K562 (cell line): ENCODE results near the gene LAMTOR5. TPM values are rescaled to one million over a fixed set of nuclear protein-coding genes. Genes with fewer than 3 reads are reported as not detected.
A peak's percentile ranks its signal among the peaks of the same experiment; 100 is the strongest.

ENCODE experiments used
- ATAC-seq: fragments of 200-7000 bp; cut with Tn5 transposase; 3 replicates; pipeline ENCODE4 v1.9.1; 2020; ENCODE audit warnings: moderate library complexity
- BruUV-seq: library from RNA; stranded (reverse); fragments of 400-500 nt; replicated peaks from 2 replicates; lab custom pipeline; 2021; lab: Mats Ljungman, UMichigan
- CTCF ChIA-PET: fragments of 300-600 bp; formaldehyde crosslinking; extraction: SDS; loops from one replicate; lab custom pipeline; 2021; ENCODE audit warnings: low intra/inter-chr PET ratio; lab: Yijun Ruan, JAX
- POLR2A ChIA-PET: fragments of 300-600, 350-650 bp; sonication (Branson Sonifier 250); formaldehyde crosslinking; extraction: SDS; loops from one replicate; lab custom pipeline; 2021; ENCODE audit warnings: antibody characterized with exemption, inconsistent platforms; lab: Yijun Ruan, JAX
- DNase-seq, 4 experiments: peaks; one replicate each; pipeline versions ENCODE4 v3.0.0 to v3.0.0-alpha.2; 2011 to 2018; ENCODE audit warnings: low spot score in 3 of 4, mixed read lengths in 3 of 4; ENCODE audit errors: extremely low read depth in 1 of 4
- FAIRE-seq: peaks from 2 replicates; lab custom pipeline; 2011; peaks lifted over from hg19 to GRCh38; lab: Jason Lieb, UNC
- H2AFZ ChIP-seq: 2 replicates; pipeline ENCODE4 v1.6.0; 2011; ENCODE audit warnings: low read depth, low read length, control low read depth, inconsistent platforms
- H3K27ac ChIP-seq: fragments of 200-600 bp; 3 replicates; pipeline ENCODE4 v1.8.0; 2011; ENCODE audit warnings: low read depth, mild to moderate bottlenecking, control low read depth, inconsistent platforms, low read length, moderate library complexity, mixed read lengths; ENCODE audit errors: extremely low read depth
- H3K27me3 ChIP-seq, 2 experiments: fragments of 300-600 bp in 1 of 2; 2 replicates in 1 of 2; 3 replicates in 1 of 2; pipeline versions ENCODE4 v1.6.0 to v1.8.0; 2011; ENCODE audit warnings: inconsistent platforms in 2 of 2, low read length in 2 of 2, mild to moderate bottlenecking in 1 of 2, mixed read lengths in 1 of 2, moderate library complexity in 1 of 2; ENCODE audit not compliant: control insufficient read depth in 2 of 2, insufficient read depth in 2 of 2
- H3K36me3 ChIP-seq: fragments of 300-600 bp; 3 replicates; pipeline ENCODE4 v1.8.0; 2011; ENCODE audit warnings: mild to moderate bottlenecking, low read length, inconsistent platforms; ENCODE audit not compliant: control insufficient read depth, insufficient read depth
- H3K4me1 ChIP-seq, 2 experiments: fragments of 200-600 bp in 1 of 2; replicated peaks in 1 of 2; 2 replicates in 1 of 2; 3 replicates in 1 of 2; pipeline versions ENCODE4 v1.5.1 to v1.8.0; 2011; ENCODE audit warnings: inconsistent platforms in 2 of 2, low read length in 2 of 2, mild to moderate bottlenecking in 1 of 2, mixed read lengths in 1 of 2, moderate library complexity in 1 of 2; ENCODE audit not compliant: control insufficient read depth in 2 of 2, insufficient read depth in 2 of 2
- H3K4me2 ChIP-seq: 2 replicates; pipeline ENCODE4 v1.6.1; 2011; ENCODE audit warnings: low read length, control low read depth, inconsistent platforms, mixed read lengths; ENCODE audit not compliant: insufficient read depth
- H3K4me3 ChIP-seq: fragments of 200-600 bp; sonication (generic), shearing (Covaris generic); 2 replicates; pipeline ENCODE4 v1.5.1; 2016; ENCODE audit warnings: control low read depth, inconsistent platforms
- H3K79me2 ChIP-seq: fragments of 200-600 bp; 3 replicates; pipeline ENCODE4 v1.8.0; 2011; ENCODE audit warnings: low read length, inconsistent platforms; ENCODE audit not compliant: control insufficient read depth, insufficient read depth
- H3K9ac ChIP-seq, 2 experiments: 2 replicates each; pipeline versions ENCODE4 v1.6.0 to v1.6.1; 2011; ENCODE audit warnings: low read depth in 2 of 2, low read length in 2 of 2, control low read depth in 1 of 2, inconsistent platforms in 1 of 2, mild to moderate bottlenecking in 1 of 2, mixed read lengths in 1 of 2; ENCODE audit not compliant: insufficient read depth in 1 of 2
- H3K9me1 ChIP-seq: one replicate; pipeline ENCODE4 v1.6.0; 2011; ENCODE audit warnings: inconsistent platforms, mild to moderate bottlenecking, low read length, moderate library complexity; ENCODE audit not compliant: control insufficient read depth, insufficient read depth
- H3K9me3 ChIP-seq: replicated peaks from 2 replicates; pipeline ENCODE4 v1.5.1; 2011; ENCODE audit warnings: low read depth, low read length, inconsistent platforms; ENCODE audit not compliant: control insufficient read depth, insufficient read depth
- H4K20me1 ChIP-seq: replicated peaks from 2 replicates; pipeline ENCODE4 v1.6.1; 2011; ENCODE audit warnings: low read length, inconsistent platforms, mixed read lengths; ENCODE audit not compliant: control insufficient read depth, insufficient read depth
- ELF2 ChIP-seq: fragments of 250-450 bp; sonication (Bioruptor Pico); IDR thresholded peaks from 2 replicates; pipeline ENCODE4 v1.5.0; 2021; ENCODE audit warnings: mild to moderate bottlenecking
- HNRNPL ChIP-seq: fragments of 200-400 bp; formaldehyde crosslinking; IDR thresholded peaks from 2 replicates; pipeline ENCODE4 v1.6.1; 2017; ENCODE audit warnings: low read depth, mild to moderate bottlenecking, low read length
- LCOR ChIP-seq: sonication (generic); formaldehyde crosslinking; IDR thresholded peaks from 2 replicates; pipeline ENCODE4 v1.8.0; 2022; ENCODE audit warnings: mild to moderate bottlenecking, missing genetic modification reagents
- MAX ChIP-seq: sonication (generic); formaldehyde crosslinking; IDR thresholded peaks from 2 replicates; pipeline ENCODE4 v1.9.0; 2022; ENCODE audit warnings: mild to moderate bottlenecking, missing genetic modification reagents
- MEF2D ChIP-seq: conservative IDR thresholded peaks from 2 replicates; pipeline ENCODE4 v1.6.1; 2016; ENCODE audit warnings: low read depth, missing genetic modification characterization, missing compliant biosample characterization
- MLX ChIP-seq, 2 experiments: fragments of 450-650 bp in 1 of 2; sonication (generic) in 1 of 2; formaldehyde crosslinking; conservative IDR thresholded peaks; 2 replicates each; pipeline versions ENCODE4 v1.4.0 to v1.8.1; 2020 to 2022; ENCODE audit warnings: mild to moderate bottlenecking in 1 of 2, missing genetic modification reagents in 1 of 2
- PTRF ChIP-seq: fragments of 450-650 bp; IDR thresholded peaks from 2 replicates; pipeline ENCODE4 v1.6.1; 2016; ENCODE audit warnings: mild to moderate bottlenecking, missing genetic modification characterization, missing compliant biosample characterization
- PYGO2 ChIP-seq: fragments of 450-650 bp; IDR thresholded peaks from 2 replicates; pipeline ENCODE4 v1.6.1; 2016; ENCODE audit warnings: mild to moderate bottlenecking, missing genetic modification characterization, moderate library complexity, missing compliant biosample characterization
- THRA ChIP-seq: fragments of 450-650 bp; IDR thresholded peaks from 2 replicates; pipeline ENCODE4 v1.6.1; 2017; ENCODE audit warnings: mild to moderate bottlenecking, moderate library complexity
- YY1 ChIP-seq, 3 experiments: IDR thresholded peaks; 2 replicates each; pipeline ENCODE4 v1.6.1; 2011; ENCODE audit warnings: low read length in 2 of 3, mild to moderate bottlenecking in 2 of 3, moderate library complexity in 2 of 3, borderline replicate concordance in 1 of 3, control low read depth in 1 of 3, low read depth in 1 of 3; ENCODE audit not compliant: insufficient read depth in 3 of 3, insufficient replicate concordance in 2 of 3, control insufficient read depth in 1 of 3, insufficient read length in 1 of 3; ENCODE audit errors: extremely low read depth in 1 of 3
- ZBTB5 ChIP-seq: fragments of 450-650 bp; IDR thresholded peaks from 2 replicates; pipeline ENCODE4 v1.6.1; 2017; ENCODE audit warnings: antibody characterized with exemption
- ZKSCAN3 ChIP-seq: fragments of 250-450 bp; sonication (Bioruptor Pico); IDR thresholded peaks from 2 replicates; pipeline ENCODE4 v1.4.0; 2020
- ZKSCAN8 ChIP-seq: fragments of 200-800 bp; sonication (Bioruptor generic); IDR thresholded peaks from 2 replicates; pipeline ENCODE4 v1.6.1; 2016; ENCODE audit warnings: missing genetic modification characterization, missing compliant biosample characterization
- ZNF764 ChIP-seq: fragments of 250-450 bp; sonication (Bioruptor Pico); IDR thresholded peaks from 2 replicates; pipeline ENCODE4 v1.4.0; 2020; ENCODE audit warnings: low read depth, mild to moderate bottlenecking, moderate library complexity
- ZZZ3 ChIP-seq: fragments of 450-650 bp; IDR thresholded peaks from 2 replicates; pipeline ENCODE4 v1.6.1; 2016; ENCODE audit warnings: antibody characterized with exemption, mild to moderate bottlenecking, moderate library complexity
- WGBS: fragments of 100-300 bp; shearing (Covaris generic); methylation state at CpG from one replicate; pipeline ENCODE4 v1.1.6; 2016; ENCODE audit warnings: low coverage, mixed read lengths; ENCODE audit not compliant: insufficient coverage; ENCODE audit errors: missing lambda C conversion rate; 5-methylcytosine and 5-hydroxymethylcytosine counted together
- in situ Hi-C: fragments of 300-500 bp; cut with MboI; formaldehyde crosslinking; loops from 4 replicates; pipeline ENCODE4 v1.15.0; 2018; ENCODE audit warnings: inconsistent platforms, mixed read lengths
- intact Hi-C: fragments of 100-400 bp; cut with micrococcal nuclease; formaldehyde crosslinking; loops from 2 replicates; pipeline ENCODE4 v1.14.2; 2022
- polyA plus RNA-seq, 8 experiments: library from polyadenylated mRNA; depleted of rRNA in 4 of 8; stranded (reverse) in 5 of 8; unstranded in 3 of 8; fragments of >200 nt; fragmentation: Nextera tagmentation in 2 of 8; fragmentation: Illumina TruSeq in 1 of 8; extraction: Ambion mirVana in 2 of 8; extraction: Trizol in 1 of 8; gene quantifications; 2 replicates each; pipeline versions ENCODE4 v1.2.1 to v1.2.3, GENCODE V29; 2011 to 2014; ENCODE audit warnings: inconsistent platforms in 1 of 8, missing spikeins in 1 of 8
- total RNA-seq, 7 experiments: library from RNA; depleted of rRNA in 6 of 7; stranded (reverse); fragments of >200 nt in 6 of 7; fragmentation: Illumina TruSeq in 2 of 7; extraction: Trizol in 2 of 7; gene quantifications; 2 replicates each; pipeline versions ENCODE4 v1.2.1 to v1.2.3, GENCODE V29; 2011 to 2021; ENCODE audit warnings: low replicate concordance in 1 of 7

The LAMTOR5 gene
- total and polyA plus RNA-seq, 9 of the 15 experiments (the other 6 are each of a cell fraction or from before 2014, with no cell fraction given), result 118 to 712 (median 241) TPM

- H3K27me3 ChIP-seq, result peaks cover 59 to 73% of the 10 kb centered on the region in 2 experiments
- CTCF ChIA-PET, result interaction anchor here (1.5 kb wide), 1 partner anchor 39 kb away, joined by 3 read pairs; no protein-coding TSS in a partner anchor
- WGBS, result 0% methylated on average over 8 of the region's 8 CpGs
- H3K4me2 ChIP-seq, result no peak within 1 kb of the TSS
- H3K27ac ChIP-seq, result no peak within 1 kb of the TSS
- ATAC-seq, result no peak
- POLR2A ChIA-PET, result no interaction called here
- H3K9ac ChIP-seq, result no peak within 1 kb of the TSS
- no peaks in the 10 kb centered on the region for H3K79me2 ChIP-seq
- peak; percentile 29 for FAIRE-seq
- no peak for TF ChIP-seq PYGO2
- no peak for TF ChIP-seq ELF2 (CRISPR knock-in tag)
- no peak for TF ChIP-seq MAX
- no peak for TF ChIP-seq ZKSCAN3 (CRISPR knock-in tag)
- TF ChIP-seq MLX (CRISPR knock-in tag; conservative IDR thresholded peaks at IDR 0.05), result no peak
- no peak for TF ChIP-seq LCOR
- no peak for TF ChIP-seq YY1 (IDR thresholded peaks at IDR 0.05; ENCODE audit: borderline replicate concordance in 1 of 3, control insufficient read depth in 1 of 3, extremely low read depth in 1 of 3, insufficient read depth in 3 of 3, insufficient read length in 1 of 3, insufficient replicate concordance in 2 of 3, low read depth in 1 of 3, low read length in 2 of 3)
- no peak for TF ChIP-seq ZKSCAN8
- no peak for TF ChIP-seq ZNF764
- TF ChIP-seq THRA, result no peak
- no peak for TF ChIP-seq PTRF (tag)
- TF ChIP-seq HNRNPL, result no peak
- no peak for TF ChIP-seq ZBTB5
- no peak for TF ChIP-seq ZZZ3
- no peak for TF ChIP-seq MEF2D (tag)
- H3K9me3 ChIP-seq, result no peaks in the 10 kb centered on the region
- in situ Hi-C loops, result loop anchor here (5.0 kb wide), 2 partner anchors 34 to 249 kb away; no protein-coding TSS in a partner anchor
- H4K20me1 ChIP-seq, result peaks cover 17% of the 10 kb centered on the region; the same call in 1 of the 2 replicates
- no peak within 1 kb of the TSS for H3K4me3 ChIP-seq
- BruUV-seq, result no TSS peak
- no peak for DNase-seq
- intact Hi-C loops, result no loop called here
- no peaks in the 10 kb centered on the region for H3K9me1 ChIP-seq
- peaks cover 0 to 4% of the 10 kb centered on the region in 2 experiments; a peak in 2 of 5 replicates for H3K4me1 ChIP-seq
- H2AFZ ChIP-seq, result no peak within 1 kb of the TSS
- no peaks in the 10 kb centered on the region for H3K36me3 ChIP-seq
These were observed 43.4 kb upstream of the LAMTOR5 start, which contains the start of gene PROK1 for GRCh38 chr1:110450929-110451328. Gene PROK1 (plus strand): TSS chr1:110451149. CDS start chr1:110451217, 68 bp downstream.
